Measurements from ENCODE around the gene RAB1A. TPM values are rescaled to one million over a fixed set of nuclear protein-coding genes. Genes with fewer than 3 reads are reported as not detected.

RAB1A gene
- total RNA-seq, 1 donor from 2014 or later, result 259 TPM

DNA sequence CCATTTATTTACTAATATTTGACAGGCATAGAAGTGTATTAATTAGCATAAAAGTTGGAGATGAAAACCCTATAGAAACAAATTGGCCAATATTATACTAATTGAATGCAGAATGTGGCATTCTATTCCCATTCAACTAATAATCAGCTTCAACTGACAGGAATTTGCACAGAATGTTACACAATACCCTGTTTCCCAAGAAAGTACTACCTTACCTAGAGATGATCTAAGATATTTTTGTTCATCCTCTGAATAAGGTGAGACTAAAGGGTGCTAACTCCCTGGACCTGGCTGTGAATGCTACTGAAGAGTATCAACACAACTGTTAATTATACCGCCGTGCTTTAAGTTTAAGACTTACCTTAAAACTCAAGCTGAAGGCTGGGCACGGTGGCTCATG lies 44.8 kb downstream of the RAB1A start:
- DNase-seq (ENCODE audit: low read depth) (no peak), FAIRE-seq (no peak)
- H3K79me2 ChIP-seq (ENCODE audit: insufficient read depth, low read length), result peaks cover 79% of the 10 kb centered on the region
- no peaks in the 10 kb centered on the region for H3K4me1 ChIP-seq (ENCODE audit: insufficient read depth, low read length)
- Mint-ChIP-seq H3K27ac (ENCODE audit: unreplicated experiment) (no peak overlapping the region), H3K9me3 (ENCODE audit: unreplicated experiment) (no peaks in the 10 kb centered on the region), H3K36me3 (ENCODE audit: low read depth, unreplicated experiment) (peaks cover 36% of the 10 kb centered on the region), H3K4me3 (ENCODE audit: unreplicated experiment) (no peak overlapping the region), H3K27me3 (ENCODE audit: low read depth, unreplicated experiment) (no peaks in the 10 kb centered on the region), H3K4me1 (ENCODE audit: low read depth, unreplicated experiment) (peaks cover 3% of the 10 kb centered on the region)
- H3K4me3 ChIP-seq (ENCODE audit: insufficient read depth, low read depth, low read length), result no peak overlapping the region
- H3K9ac ChIP-seq (ENCODE audit: low read length), result no peak overlapping the region
- H3K9me3 ChIP-seq (ENCODE audit: insufficient read depth, low read depth, low read length), result no peaks in the 10 kb centered on the region
- H2AFZ ChIP-seq (ENCODE audit: low read depth, low read length), result no peak overlapping the region
- H3K27me3 ChIP-seq (ENCODE audit: insufficient read depth, low read length), result no peaks in the 10 kb centered on the region
- TF ChIP-seq EZH2 (IDR thresholded peaks at IDR 0.05; ENCODE audit: insufficient read depth, low read length), result no peak
- TF ChIP-seq, protein P1, sequence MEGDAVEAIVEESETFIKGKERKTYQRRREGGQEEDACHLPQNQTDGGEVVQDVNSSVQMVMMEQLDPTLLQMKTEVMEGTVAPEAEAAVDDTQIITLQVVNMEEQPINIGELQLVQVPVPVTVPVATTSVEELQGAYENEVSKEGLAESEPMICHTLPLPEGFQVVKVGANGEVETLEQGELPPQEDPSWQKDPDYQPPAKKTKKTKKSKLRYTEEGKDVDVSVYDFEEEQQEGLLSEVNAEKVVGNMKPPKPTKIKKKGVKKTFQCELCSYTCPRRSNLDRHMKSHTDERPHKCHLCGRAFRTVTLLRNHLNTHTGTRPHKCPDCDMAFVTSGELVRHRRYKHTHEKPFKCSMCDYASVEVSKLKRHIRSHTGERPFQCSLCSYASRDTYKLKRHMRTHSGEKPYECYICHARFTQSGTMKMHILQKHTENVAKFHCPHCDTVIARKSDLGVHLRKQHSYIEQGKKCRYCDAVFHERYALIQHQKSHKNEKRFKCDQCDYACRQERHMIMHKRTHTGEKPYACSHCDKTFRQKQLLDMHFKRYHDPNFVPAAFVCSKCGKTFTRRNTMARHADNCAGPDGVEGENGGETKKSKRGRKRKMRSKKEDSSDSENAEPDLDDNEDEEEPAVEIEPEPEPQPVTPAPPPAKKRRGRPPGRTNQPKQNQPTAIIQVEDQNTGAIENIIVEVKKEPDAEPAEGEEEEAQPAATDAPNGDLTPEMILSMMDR (IDR thresholded peaks at IDR 0.05; ENCODE audit: insufficient read depth, low read depth, low read length), result no peak
- H3K4me2 ChIP-seq (ENCODE audit: low read length), result no peak overlapping the region
- H3K36me3 ChIP-seq (ENCODE audit: insufficient read depth, low read length), result peaks cover 63% of the 10 kb centered on the region
- H4K20me1 ChIP-seq (ENCODE audit: insufficient read depth, low read length), result peaks cover 91% of the 10 kb centered on the region
- no peak overlapping the region for H3K27ac ChIP-seq (ENCODE audit: low read depth, low read length)

DNA sequence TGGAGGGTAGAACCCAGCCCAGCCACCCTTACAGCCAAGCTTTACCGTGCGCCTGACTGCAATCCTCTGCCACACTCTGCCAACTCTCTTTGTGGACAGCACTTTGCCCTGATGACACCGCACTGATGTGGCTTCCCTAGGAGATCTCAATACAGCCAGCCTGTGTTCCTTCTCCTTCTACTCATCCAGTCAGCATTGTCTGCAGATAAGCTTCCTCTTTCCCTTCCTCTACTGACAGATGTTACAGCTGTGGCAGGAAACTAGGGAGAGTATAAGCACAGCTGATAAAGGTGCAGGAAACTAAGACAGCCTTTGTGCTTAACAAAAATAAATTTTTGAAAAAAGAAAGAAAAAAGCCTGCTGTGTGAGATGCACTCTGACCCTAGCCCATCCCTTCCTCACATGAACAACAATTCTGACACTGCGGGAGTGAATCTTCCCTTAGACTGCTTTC lies 48.6 kb downstream of the RAB1A start:
- H3K9ac ChIP-seq (ENCODE audit: low read length), result no peak overlapping the region
- Mint-ChIP-seq H3K4me1 (ENCODE audit: low read depth, unreplicated experiment) (peaks cover 3% of the 10 kb centered on the region), H3K36me3 (ENCODE audit: low read depth, unreplicated experiment) (peaks cover 39% of the 10 kb centered on the region), H3K4me3 (ENCODE audit: unreplicated experiment) (no peak overlapping the region), H3K9me3 (ENCODE audit: unreplicated experiment) (no peaks in the 10 kb centered on the region), H3K27ac (ENCODE audit: unreplicated experiment) (no peak overlapping the region), H3K27me3 (ENCODE audit: low read depth, unreplicated experiment) (no peaks in the 10 kb centered on the region)
- H3K4me3 ChIP-seq (ENCODE audit: insufficient read depth, low read depth, low read length), result no peak overlapping the region
- TF ChIP-seq, protein P1 (IDR thresholded peaks at IDR 0.05; ENCODE audit: insufficient read depth, low read depth, low read length), result no peak
- TF ChIP-seq EZH2 (IDR thresholded peaks at IDR 0.05; ENCODE audit: insufficient read depth, low read length), result no peak
- H3K27me3 ChIP-seq (ENCODE audit: insufficient read depth, low read length), result no peaks in the 10 kb centered on the region
- FAIRE-seq (no peak), DNase-seq (ENCODE audit: low read depth) (no peak)
- no peak overlapping the region for H2AFZ ChIP-seq (ENCODE audit: low read depth, low read length)
- no peak overlapping the region for H3K4me2 ChIP-seq (ENCODE audit: low read length)
- peaks cover 54% of the 10 kb centered on the region for H3K79me2 ChIP-seq (ENCODE audit: insufficient read depth, low read length)
- H3K4me1 ChIP-seq (ENCODE audit: insufficient read depth, low read length), result peaks cover 5% of the 10 kb centered on the region
- peaks cover 85% of the 10 kb centered on the region for H4K20me1 ChIP-seq (ENCODE audit: insufficient read depth, low read length)
- H3K9me3 ChIP-seq (ENCODE audit: insufficient read depth, low read depth, low read length), result no peaks in the 10 kb centered on the region
- H3K36me3 ChIP-seq (ENCODE audit: insufficient read depth, low read length), result peaks cover 55% of the 10 kb centered on the region
- H3K27ac ChIP-seq (ENCODE audit: low read depth, low read length), result no peak overlapping the region

DNA sequence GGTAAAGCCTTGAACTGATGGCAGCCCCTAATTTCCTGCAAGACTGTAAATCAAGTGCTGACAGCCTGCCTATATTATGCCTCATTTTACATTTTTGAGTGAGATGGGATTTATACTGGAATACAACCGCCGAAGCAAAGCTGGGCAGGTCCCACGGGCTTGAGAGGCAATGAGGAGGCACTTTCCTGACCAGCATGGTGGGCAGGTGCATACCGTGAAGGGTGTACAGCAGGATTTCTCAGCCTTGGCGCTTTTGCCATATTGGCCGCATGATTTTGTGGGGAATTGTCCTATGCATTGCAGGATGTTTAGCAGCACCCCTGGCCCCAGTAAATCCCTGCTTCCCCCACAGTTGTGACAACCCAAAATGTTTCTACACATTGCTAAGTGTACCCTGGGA lies 50.9 kb downstream of the RAB1A start:
- Histone ChIP-seq H3K9ac (ENCODE audit: low read length) (no peak overlapping the region), H3K36me3 (ENCODE audit: insufficient read depth, low read length) (peaks cover 39% of the 10 kb centered on the region), H3K4me3 (ENCODE audit: insufficient read depth, low read depth, low read length) (no peak overlapping the region), H3K4me2 (ENCODE audit: low read length) (no peak overlapping the region), H3K9me3 (ENCODE audit: insufficient read depth, low read depth, low read length) (no peaks in the 10 kb centered on the region), H3K27ac (ENCODE audit: low read depth, low read length) (no peak overlapping the region), H3K27me3 (ENCODE audit: insufficient read depth, low read length) (no peaks in the 10 kb centered on the region), H2AFZ (ENCODE audit: low read depth, low read length) (no peak overlapping the region), H3K4me1 (ENCODE audit: insufficient read depth, low read length) (peaks cover 12% of the 10 kb centered on the region), H3K79me2 (ENCODE audit: insufficient read depth, low read length) (peaks cover 34% of the 10 kb centered on the region), H4K20me1 (ENCODE audit: insufficient read depth, low read length) (peaks cover 75% of the 10 kb centered on the region)
- peaks cover 35% of the 10 kb centered on the region for H3K36me3 Mint-ChIP-seq (ENCODE audit: low read depth, unreplicated experiment)
- no peak overlapping the region for H3K4me3 Mint-ChIP-seq (ENCODE audit: unreplicated experiment)
- no peak for TF ChIP-seq EZH2 (IDR thresholded peaks at IDR 0.05; ENCODE audit: insufficient read depth, low read length)
- TF ChIP-seq, protein P1 (IDR thresholded peaks at IDR 0.05; ENCODE audit: insufficient read depth, low read depth, low read length), result no peak
- H3K4me1 Mint-ChIP-seq (ENCODE audit: low read depth, unreplicated experiment), result peaks cover 7% of the 10 kb centered on the region
- no peaks in the 10 kb centered on the region for H3K27me3 Mint-ChIP-seq (ENCODE audit: low read depth, unreplicated experiment)
- DNase-seq (ENCODE audit: low read depth) (no peak), FAIRE-seq (no peak)
- H3K27ac Mint-ChIP-seq (ENCODE audit: unreplicated experiment), result no peak overlapping the region
- no peaks in the 10 kb centered on the region for H3K9me3 Mint-ChIP-seq (ENCODE audit: unreplicated experiment)

Data from astrocyte (in vitro differentiated cells and primary cell).